ELR (cell line): Measurements from ENCODE around the gene PTPRA.
"Not testable (repeated sequence)": the region's sequence is repeated elsewhere in the genome, so short reads cannot be mapped to it uniquely, and the experiment has no call there.

Experiments
- DNase-seq: peaks from one replicate; pipeline ENCODE4 v3.0.0-alpha.2; 2015; ENCODE audit warnings: low read depth

The PTPRA gene

GRCh38 chr20:3043322-3043721, 170.0 kb downstream of the PTPRA start, which contains the start of gene GNRH2:
Gene GNRH2, plus strand, starts transcription at chr20:3043622. Its CDS starts 793 bp downstream, at chr20:3044415.
- DNase-seq, result no peak

- no peak for DNase-seq
Observed at GRCh38 chr20:3044336-3044965, 171.2 kb downstream of the PTPRA start.

GRCh38 chr20:3045042-3045815, 171.9 kb downstream of the PTPRA start:
- peak; percentile 78 for DNase-seq

GRCh38 chr20:3045816-3046676, 172.8 kb downstream of the PTPRA start, which contains the start of gene MRPS26:
Gene MRPS26, plus strand, starts transcription at chr20:3046052. Its CDS starts 17 bp downstream, at chr20:3046069.
- peak; percentile 90 for DNase-seq

- DNase-seq, result no peak
Observed at GRCh38 chr20:3046677-3047462, 173.6 kb downstream of the PTPRA start.

- no peak for DNase-seq
Observed at GRCh38 chr20:3047486-3048419, 174.5 kb downstream of the PTPRA start.

- DNase-seq, result peak; percentile 10
Observed at GRCh38 chr20:3051385-3052019, 178.2 kb downstream of the PTPRA start.

GRCh38 chr20:3059489-3059888, 186.2 kb downstream of the PTPRA start:
- DNase-seq, result no peak

- DNase-seq, result not testable (repeated sequence)
Observed at GRCh38 chr20:3064119-3064518, 190.8 kb downstream of the PTPRA start.

- DNase-seq, result peak; percentile 36
Observed at GRCh38 chr20:3067139-3068014, 194.1 kb downstream of the PTPRA start.

- no peak for DNase-seq
Observed at GRCh38 chr20:3068075-3068474, 194.8 kb downstream of the PTPRA start.

GRCh38 chr20:3068986-3069900, 196.0 kb downstream of the PTPRA start:
- DNase-seq, result peak; percentile 82

- no peak for DNase-seq
Observed at GRCh38 chr20:3070725-3071124, 197.4 kb downstream of the PTPRA start.

- DNase-seq, result no peak
Observed at GRCh38 chr20:3071266-3071609, 198.0 kb downstream of the PTPRA start.

GRCh38 chr20:3071610-3072529, 198.6 kb downstream of the PTPRA start, which contains the start of gene OXT:
Gene OXT, plus strand, starts transcription at chr20:3071620. Its CDS starts 36 bp downstream, at chr20:3071656.
- no peak for DNase-seq

GRCh38 chr20:3072530-3073250, 199.4 kb downstream of the PTPRA start:
- no peak for DNase-seq
